KBM-7 (cell line): Measurements from ENCODE around the gene ERG.

ENCODE experiments used
- DNase-seq: peaks from one replicate; pipeline ENCODE4 v3.0.0-alpha.2; 2015
- in situ Hi-C: fragments of 300-500 bp; cut with MboI; formaldehyde crosslinking; loops from 2 replicates; pipeline ENCODE4 v1.14.3; 2020; ENCODE audit warnings: low sequenced_read_pairs, low pct_unique_long_range_greater_than_20kb, mixed read lengths

The ERG gene

GRCh38 chr21:38498057-38498833 lies at the start of gene ERG:
TSS of gene ERG (minus strand) at chr21:38498477. CDS start at chr21:38498380, 97 bp downstream.
- DNase-seq, result peak; percentile 82
- in situ Hi-C loops, result loop anchor here (25.0 kb wide), 1 partner anchor 639 kb away; no protein-coding TSS in a partner anchor

- DNase-seq, result no peak
- in situ Hi-C loops, result no loop called here
Observed at GRCh38 chr21:38544661-38545060, 46.4 kb upstream of the ERG start.

- no peak for DNase-seq
- in situ Hi-C loops, result no loop called here
Observed at GRCh38 chr21:38542263-38542662, 44.0 kb upstream of the ERG start.

- in situ Hi-C loops, result no loop called here
- DNase-seq, result no peak
Observed at GRCh38 chr21:38538353-38538752, 40.1 kb upstream of the ERG start.

GRCh38 chr21:38534591-38534990 lies 36.3 kb upstream of the ERG start:
- in situ Hi-C loops, result no loop called here
- DNase-seq, result no peak

GRCh38 chr21:38533887-38534286 lies 35.6 kb upstream of the ERG start:
- in situ Hi-C loops, result no loop called here
- DNase-seq, result no peak

GRCh38 chr21:38531591-38531990 lies 33.3 kb upstream of the ERG start:
- in situ Hi-C loops, result no loop called here
- no peak for DNase-seq

GRCh38 chr21:38531039-38531541 lies 32.8 kb upstream of the ERG start:
- no peak for DNase-seq
- in situ Hi-C loops, result no loop called here

GRCh38 chr21:38527737-38528136 lies 29.5 kb upstream of the ERG start:
- no peak for DNase-seq
- in situ Hi-C loops, result no loop called here

- peak; percentile 88 for DNase-seq
- in situ Hi-C loops, result no loop called here
Observed at GRCh38 chr21:38525454-38525853, 27.2 kb upstream of the ERG start.

GRCh38 chr21:38524168-38525153 lies 26.2 kb upstream of the ERG start:
- in situ Hi-C loops, result no loop called here
- DNase-seq, result no peak

GRCh38 chr21:38520511-38520910 lies 22.2 kb upstream of the ERG start:
- in situ Hi-C loops, result no loop called here

GRCh38 chr21:38511662-38512243 lies 13.5 kb upstream of the ERG start:
- DNase-seq, result no peak
- in situ Hi-C loops, result no loop called here

More at GRCh38 chr21:38520511-38520910, 22.2 kb upstream of the ERG start:
- DNase-seq, result no peak

- in situ Hi-C loops, result no loop called here
- DNase-seq, result no peak
Observed at GRCh38 chr21:38511198-38511597, 12.9 kb upstream of the ERG start.

GRCh38 chr21:38507374-38507942 lies 9.2 kb upstream of the ERG start:
- in situ Hi-C loops, result no loop called here
- DNase-seq, result no peak

GRCh38 chr21:38506661-38507281 lies 8.5 kb upstream of the ERG start:
- DNase-seq, result peak; percentile 89
- in situ Hi-C loops, result no loop called here

GRCh38 chr21:38505654-38506523 lies 7.6 kb upstream of the ERG start:
- DNase-seq, result peak; percentile 80
- in situ Hi-C loops, result no loop called here

GRCh38 chr21:38504066-38504465 lies 5.8 kb upstream of the ERG start:
- no peak for DNase-seq
- in situ Hi-C loops, result no loop called here
